Stimulated activated CD8-positive, alpha-beta memory T cell treated with anti-CD3 and anti-CD28 coated beads, Interleukin-2, amount 100 ng/mL, for 1 hour (primary cell): ENCODE data around the gene ARL6IP6.
A peak's percentile ranks its signal among the peaks of the same experiment; 100 is the strongest.

Experiments
- DNase-seq, 2 donors: peaks; one replicate each; pipeline ENCODE4 v3.0.0-alpha.2; 2020; ENCODE audit warnings: low read depth in 2 of 2

ARL6IP6 gene

GRCh38 chr2:152718076-152718908, at the start of gene ARL6IP6:
Gene ARL6IP6, plus strand, starts transcription at chr2:152718620. Its CDS starts 5 bp downstream, at chr2:152718625.
- DNase-seq = peak; percentile 86 to 88

- DNase-seq = no peak
Measured at GRCh38 chr2:152674334-152674733, 44.1 kb upstream of the ARL6IP6 start.

- DNase-seq = no peak
Measured at GRCh38 chr2:152676461-152676860, 42.0 kb upstream of the ARL6IP6 start.

GRCh38 chr2:152678808-152679207, 39.6 kb upstream of the ARL6IP6 start:
- no peak for DNase-seq

GRCh38 chr2:152682663-152683062, 35.8 kb upstream of the ARL6IP6 start:
- DNase-seq = no peak

- DNase-seq = no peak
Measured at GRCh38 chr2:152683400-152683799, 35.0 kb upstream of the ARL6IP6 start.

GRCh38 chr2:152686321-152686720, 32.1 kb upstream of the ARL6IP6 start:
- DNase-seq = no peak

GRCh38 chr2:152693033-152693432, 25.4 kb upstream of the ARL6IP6 start:
- DNase-seq = no peak

- DNase-seq = no peak
Measured at GRCh38 chr2:152694161-152694661, 24.2 kb upstream of the ARL6IP6 start.

GRCh38 chr2:152695763-152696162, 22.7 kb upstream of the ARL6IP6 start:
- no peak for DNase-seq

GRCh38 chr2:152696476-152696875, 21.9 kb upstream of the ARL6IP6 start:
- no peak for DNase-seq

GRCh38 chr2:152701198-152701597, 17.2 kb upstream of the ARL6IP6 start:
- no peak for DNase-seq

- no peak for DNase-seq
Measured at GRCh38 chr2:152706477-152707021, 11.9 kb upstream of the ARL6IP6 start.

- DNase-seq = no peak
Measured at GRCh38 chr2:152708742-152709141, 9.7 kb upstream of the ARL6IP6 start.

- no peak for DNase-seq
Measured at GRCh38 chr2:152710713-152711112, 7.7 kb upstream of the ARL6IP6 start.

GRCh38 chr2:152715112-152715511, 3.3 kb upstream of the ARL6IP6 start:
- no peak for DNase-seq

GRCh38 chr2:152715854-152716428, 2.5 kb upstream of the ARL6IP6 start:
- DNase-seq = no peak

GRCh38 chr2:152716805-152717227, 1.6 kb upstream of the ARL6IP6 start:
- DNase-seq = peak in 1 of 2 donors; percentile 7

GRCh38 chr2:152717228-152718075, 968 bp upstream of the ARL6IP6 start, which contains the start of gene PRPF40A:
Gene PRPF40A, minus strand, starts transcription at chr2:152717461. Its CDS starts 22 bp downstream, at chr2:152717439.
- peak; percentile 97 to 98 for DNase-seq

- no peak for DNase-seq
Measured at GRCh38 chr2:152718909-152719645, 657 bp downstream of the ARL6IP6 start.

- DNase-seq = no peak
Measured at GRCh38 chr2:152720794-152721193, 2.4 kb downstream of the ARL6IP6 start.
